Stimulated activated CD4-positive, alpha-beta T cell treated with anti-CD3 and anti-CD28 coated beads, Interleukin-12 subunit alpha, Interleukin-12 subunit beta, amount 100 ng/mL, for 24 hours (primary cell): ENCODE results near the gene WDR19.

Source experiments
- DNase-seq, 2 experiments: peaks; one replicate each; pipeline ENCODE4 v3.0.0-alpha.2; 2020; ENCODE audit warnings: low read depth in 2 of 2

Gene WDR19

GRCh38 chr4:39302901-39303300 is 120.6 kb downstream of the WDR19 start:
- DNase-seq: no peak

DNA sequence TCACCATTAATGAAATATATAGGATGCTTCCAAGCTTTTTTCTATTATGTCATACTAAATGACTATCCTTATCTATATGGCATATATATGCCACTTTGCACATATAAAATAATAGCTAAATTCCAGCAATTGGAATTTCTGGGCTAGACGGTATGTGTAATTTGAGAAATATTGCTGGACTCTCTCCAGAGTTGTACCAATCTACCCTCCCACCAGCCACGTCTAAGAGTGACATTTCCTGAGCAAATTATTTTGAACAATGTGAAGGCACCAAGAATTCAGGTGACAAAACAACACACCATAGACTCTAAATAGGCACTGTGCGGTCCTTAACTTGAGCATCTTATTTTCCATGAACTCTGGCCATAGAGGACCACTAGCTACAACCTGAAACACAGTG is 121.5 kb downstream of the WDR19 start:
- no peak for DNase-seq

DNA sequence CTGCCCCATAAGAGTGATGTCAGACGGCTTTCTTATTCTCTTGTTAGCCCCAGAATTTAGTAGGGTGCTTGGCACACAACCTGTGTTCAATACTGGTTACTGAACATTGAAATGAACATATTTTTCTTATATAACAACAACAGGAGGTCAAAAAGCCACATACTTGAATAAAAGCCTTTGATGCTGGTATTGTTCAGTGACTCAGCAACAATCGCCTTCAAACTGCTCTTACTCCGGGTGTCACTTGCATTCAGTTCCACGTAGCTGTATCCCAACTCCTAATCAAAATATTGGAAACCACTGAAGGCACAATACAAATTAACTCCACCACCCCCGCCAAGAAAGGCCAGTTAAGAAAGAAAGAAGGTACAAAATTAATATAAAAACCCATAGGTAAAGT is 122.3 kb downstream of the WDR19 start:
- no peak for DNase-seq

DNA sequence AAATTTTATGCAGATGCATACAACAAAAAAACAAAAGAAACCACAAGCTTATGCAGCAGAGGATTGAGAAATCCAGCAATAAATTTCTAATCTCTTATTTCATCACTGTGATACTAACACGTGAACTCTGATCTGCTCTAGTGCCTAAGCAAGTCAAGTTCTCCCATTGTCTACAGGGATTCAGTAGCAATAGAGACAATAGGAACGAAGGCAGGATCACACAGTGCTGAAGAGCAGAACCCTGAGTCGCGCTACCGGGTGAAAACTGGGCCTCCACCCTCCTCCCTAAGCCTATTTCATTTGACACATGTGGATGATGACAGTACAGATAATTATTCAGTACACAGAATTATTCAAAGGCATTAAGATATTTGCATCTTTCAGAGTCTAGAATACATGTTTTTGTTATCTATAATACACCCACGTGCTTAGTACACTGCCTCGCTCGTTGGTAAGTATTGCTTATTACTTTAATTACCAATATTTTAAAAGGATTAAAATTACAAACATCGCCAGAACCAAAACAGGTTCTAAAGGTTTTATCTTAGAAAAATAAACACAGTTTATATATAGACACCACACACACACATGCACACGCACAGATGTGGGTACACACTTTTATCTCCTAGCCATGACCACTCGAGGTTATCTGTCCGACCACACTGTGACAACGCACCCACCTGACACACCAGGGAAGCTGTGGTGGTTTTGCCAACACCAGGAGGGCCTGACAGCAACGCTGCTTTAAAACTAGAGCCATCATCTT is 123.8 kb downstream of the WDR19 start:
- DNase-seq: no peak

- DNase-seq: no peak
These were observed 126.3 kb downstream of the WDR19 start for GRCh38 chr4:39308611-39309010.

DNA sequence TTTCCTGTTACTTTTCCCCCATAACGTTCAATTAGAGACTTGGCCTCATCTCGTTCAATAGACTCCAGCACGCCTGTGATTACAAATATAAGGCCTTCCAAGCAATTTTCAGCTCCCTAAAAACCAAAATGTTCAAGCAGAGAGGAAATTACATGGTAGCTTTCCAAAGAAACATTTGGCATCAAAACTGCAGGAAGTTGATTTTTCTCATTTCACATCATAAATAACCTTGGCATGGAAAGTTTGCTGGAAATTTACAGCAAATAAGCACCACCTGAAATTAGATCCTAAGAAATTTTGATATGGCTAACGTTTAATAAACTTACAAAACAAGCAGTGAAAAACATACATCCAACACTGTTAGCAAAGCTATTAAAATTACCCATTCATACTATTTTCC is 130.5 kb downstream of the WDR19 start:
- DNase-seq: no peak

- no peak for DNase-seq
These were observed 137.3 kb downstream of the WDR19 start for GRCh38 chr4:39319676-39320075.

- no peak for DNase-seq
These were observed 138.2 kb downstream of the WDR19 start for GRCh38 chr4:39320381-39321115.

GRCh38 chr4:39323821-39324220 is 141.5 kb downstream of the WDR19 start:
- no peak for DNase-seq

DNA sequence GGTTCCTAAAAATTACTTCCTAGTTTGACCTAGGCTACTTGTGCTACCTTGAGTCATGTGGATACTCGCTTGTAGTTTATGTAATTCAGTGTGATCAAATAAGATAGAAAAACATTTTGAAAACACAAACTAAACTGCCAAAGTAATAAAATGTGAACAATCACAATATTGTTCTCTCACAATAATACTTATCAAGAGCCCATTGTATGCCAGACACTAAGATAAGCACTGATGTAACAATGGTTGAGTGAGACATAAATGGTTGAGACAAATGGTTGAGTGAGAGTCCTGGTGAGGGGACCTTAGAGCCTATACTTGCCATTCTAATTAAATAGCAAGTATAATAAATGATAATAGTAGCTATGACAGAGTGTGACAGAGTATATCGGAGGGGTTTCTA is 142.1 kb downstream of the WDR19 start:
- no peak for DNase-seq

DNA sequence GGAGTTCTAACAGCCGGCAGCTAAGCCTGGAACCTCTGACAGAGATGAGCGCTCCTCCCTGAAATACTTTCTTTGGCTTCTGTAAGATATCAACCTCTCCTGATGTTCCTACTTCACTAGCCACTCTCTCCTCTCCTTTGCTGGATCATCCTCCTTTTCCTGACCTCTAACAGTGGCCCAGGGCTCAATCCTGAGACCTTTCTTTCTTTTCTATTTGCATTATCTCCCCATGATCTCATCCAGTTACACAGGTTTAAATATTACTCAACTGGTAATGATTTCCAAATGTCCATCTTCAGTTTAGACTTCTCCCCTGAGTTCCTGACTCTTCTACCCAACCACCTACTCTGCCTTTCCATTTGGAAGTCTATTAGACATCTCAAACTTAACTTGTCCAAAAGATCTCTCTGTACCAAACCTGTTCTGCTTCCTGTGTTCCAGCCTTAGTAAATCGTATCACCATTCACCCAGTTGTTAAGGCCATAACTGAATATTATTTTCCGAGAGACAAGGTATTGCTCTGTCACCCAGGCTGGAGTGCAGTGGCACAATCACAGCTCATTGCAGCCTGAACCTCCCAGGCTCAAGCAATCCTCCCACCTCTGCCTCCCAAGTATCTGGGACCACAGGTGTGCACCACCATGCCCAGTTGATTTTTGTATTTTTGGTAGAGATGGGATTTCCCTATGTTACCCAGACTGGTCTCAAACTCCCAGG is 142.7 kb downstream of the WDR19 start:
- no peak for DNase-seq

- no peak for DNase-seq
These were observed 144.2 kb downstream of the WDR19 start for GRCh38 chr4:39326468-39326977.

DNA sequence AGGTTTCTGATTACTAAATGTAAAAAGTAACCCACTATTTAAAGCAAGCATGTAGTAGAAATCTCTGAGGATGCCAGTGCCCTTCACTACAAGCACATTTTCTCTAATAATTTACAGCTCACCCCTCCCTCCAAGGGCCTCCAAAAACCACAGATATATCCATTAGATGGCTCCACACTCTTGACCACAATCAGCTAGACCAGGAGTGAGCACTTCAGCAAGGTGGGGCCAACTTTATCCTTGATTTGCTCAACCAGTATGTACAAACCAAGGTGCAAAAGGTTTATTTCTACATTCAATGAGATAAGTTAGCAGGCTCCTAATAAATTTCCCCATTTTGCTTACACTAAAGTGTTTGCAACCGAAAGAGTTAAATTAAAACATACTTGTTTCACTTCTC is 148.0 kb downstream of the WDR19 start:
- DNase-seq: no peak

DNA sequence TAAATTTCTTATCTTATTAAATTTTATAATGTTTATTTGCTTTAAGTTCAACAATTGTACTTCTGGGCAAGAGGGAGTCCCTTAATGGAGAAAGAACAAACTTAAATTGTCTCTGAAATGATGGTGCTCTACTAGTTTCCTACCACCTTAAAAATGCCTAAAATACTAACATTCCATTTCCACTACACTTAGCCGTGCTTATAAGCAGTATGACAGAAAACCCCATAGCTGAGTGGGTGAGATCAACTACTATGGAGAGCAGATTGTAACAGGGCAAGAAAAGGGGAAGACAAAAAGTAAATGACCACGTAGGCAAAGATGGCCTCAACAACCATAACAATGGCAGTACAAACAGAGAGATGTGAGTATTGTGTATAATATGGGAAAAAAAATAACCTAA is 148.9 kb downstream of the WDR19 start:
- DNase-seq: no peak
